ENCODE results near the gene OR8H2. TPM values are rescaled to one million over a fixed set of nuclear protein-coding genes. Genes with fewer than 3 reads are reported as not detected.
"Not testable (repeated sequence)": the region's sequence is repeated elsewhere in the genome, so short reads cannot be mapped to it uniquely, and the experiment has no call there.

Gene OR8H2
- total RNA-seq (2014; rRNA removed; shearing (Covaris generic)) = not detected in 2 replicates

DNA sequence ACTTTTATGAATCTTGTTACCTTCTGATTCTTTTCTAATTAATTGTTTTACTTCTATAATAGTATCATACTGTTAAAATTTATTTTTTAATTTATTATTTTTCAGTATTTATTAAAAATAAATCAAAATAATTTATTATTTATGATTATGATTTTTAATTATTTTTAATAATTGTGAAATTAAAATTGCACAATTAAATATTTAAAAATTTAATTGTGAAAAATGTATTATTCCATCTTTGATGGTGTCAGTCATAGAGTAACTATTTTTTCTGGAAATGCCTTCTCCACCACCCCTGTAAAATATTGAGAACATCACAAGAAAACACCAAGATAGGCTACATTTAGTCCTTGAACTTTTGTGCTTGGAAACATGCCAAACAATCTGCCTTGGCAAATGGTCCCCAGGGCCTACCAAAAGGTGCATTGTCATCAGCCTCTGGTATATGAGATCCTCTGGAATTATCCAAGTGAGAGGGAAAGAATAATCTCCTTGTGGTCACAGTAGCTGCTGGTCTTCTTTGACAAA lies at the start of gene OR8H2:
OR8H2 (plus strand) TSS at position 478 of the 528 bp plus-strand sequence. CDS start 1,356 bp downstream, outside the sequence.
- no peak for DNase-seq (ENCODE audit: low spot score)

- DNase-seq (ENCODE audit: low spot score) = not testable (repeated sequence)
These were observed 47.1 kb upstream of the OR8H2 start for GRCh38 chr11:56056366-56056765.

GRCh38 chr11:56057661-56058237 lies 45.7 kb upstream of the OR8H2 start:
- not testable (repeated sequence) for DNase-seq (ENCODE audit: low spot score)

DNA sequence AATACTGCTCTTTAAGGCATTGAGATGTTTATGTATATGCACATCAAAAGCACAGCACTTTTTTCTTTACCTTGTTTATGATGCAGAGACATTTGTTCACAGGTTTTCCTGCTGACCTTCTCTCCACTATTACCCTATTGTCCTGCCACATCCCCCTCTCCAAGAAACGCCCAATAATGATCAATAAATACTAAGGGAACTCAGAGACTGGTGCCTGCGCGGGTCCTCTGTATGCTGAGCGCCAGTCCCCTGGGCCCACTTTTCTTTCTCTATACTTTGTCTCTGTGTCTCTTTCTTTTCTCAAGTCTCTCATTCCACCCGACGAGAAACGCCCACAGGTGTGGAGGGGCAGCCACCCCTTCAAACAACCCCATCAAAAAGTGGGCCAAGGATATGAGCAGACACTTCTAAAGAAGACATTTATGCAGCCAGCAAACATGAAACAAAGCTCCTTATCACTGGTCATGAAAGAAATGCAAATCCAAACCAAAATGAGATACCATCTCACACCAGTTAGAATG lies 45.2 kb upstream of the OR8H2 start:
- DNase-seq (ENCODE audit: low spot score) = not testable (repeated sequence)

DNA sequence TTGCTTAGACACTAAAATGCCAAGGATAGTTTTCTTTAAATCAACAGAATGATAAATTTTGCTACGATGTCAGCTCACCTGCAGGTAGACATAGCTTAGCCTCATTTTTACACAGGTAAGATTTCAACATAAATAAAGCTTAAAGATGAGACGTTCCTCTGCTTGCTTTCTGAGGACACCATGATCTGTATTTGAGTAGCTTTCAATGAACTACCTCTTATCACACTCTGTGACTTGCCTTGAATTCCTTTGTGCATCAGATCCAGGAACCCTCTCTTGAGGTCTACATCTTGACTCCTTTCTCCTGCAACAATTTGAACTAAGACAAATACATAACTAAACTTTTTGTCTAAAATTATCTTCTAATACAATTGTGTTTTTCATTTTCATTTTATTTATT lies 36.5 kb upstream of the OR8H2 start:
- no peak for DNase-seq (ENCODE audit: low spot score)

DNA sequence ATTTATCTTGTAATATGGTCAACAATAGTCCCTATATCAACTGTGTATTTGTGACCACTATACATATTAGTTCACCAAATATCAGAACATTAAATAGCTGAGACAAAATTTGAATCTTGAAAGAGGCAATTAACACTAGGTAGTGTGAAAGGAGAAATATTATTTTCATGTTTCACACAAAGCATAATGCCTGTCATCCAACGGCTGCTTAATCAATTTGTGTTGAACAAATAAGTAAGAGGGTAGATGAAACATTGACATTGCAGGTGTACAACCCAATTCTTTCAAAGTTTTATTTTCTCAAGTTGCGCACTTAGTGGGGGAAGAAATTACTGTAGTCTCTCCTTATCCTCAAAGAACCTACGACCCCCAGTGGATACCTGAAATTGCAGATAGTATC lies 13.8 kb upstream of the OR8H2 start:
- peak; percentile 7 for DNase-seq (ENCODE audit: low spot score)

- no peak for DNase-seq (ENCODE audit: low spot score)
These were observed 10.5 kb upstream of the OR8H2 start, which contains the start of gene OR8I2 for GRCh38 chr11:56093008-56093407. OR8I2 (plus strand) TSS chr11:56093308; CDS start chr11:56093308, 0 bp downstream.

DNA sequence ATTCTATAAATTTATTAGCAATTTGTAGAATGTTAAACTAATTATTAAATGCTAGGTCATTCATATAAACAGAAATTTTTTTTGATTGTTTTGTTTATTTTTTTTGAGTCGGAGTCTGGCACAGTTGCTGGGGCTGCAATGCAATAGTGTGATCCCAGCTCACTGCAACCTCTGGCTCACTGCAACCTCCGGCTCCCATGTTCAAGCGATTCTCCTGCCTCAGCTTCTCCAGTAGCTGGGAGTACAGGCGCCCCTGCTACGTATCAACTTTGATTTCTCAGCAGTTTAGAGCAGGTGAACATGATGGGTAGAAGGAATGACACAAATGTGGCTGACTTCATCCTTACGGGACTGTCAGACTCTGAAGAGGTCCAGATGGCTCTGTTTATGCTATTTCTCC lies 18.6 kb downstream of the OR8H2 start, which contains the start of gene OR8H3:
OR8H3 (plus strand) TSS at position 301 of the 400 bp plus-strand sequence; CDS start at position 301, 0 bp downstream.
- no peak for DNase-seq (ENCODE audit: low spot score)

DNA sequence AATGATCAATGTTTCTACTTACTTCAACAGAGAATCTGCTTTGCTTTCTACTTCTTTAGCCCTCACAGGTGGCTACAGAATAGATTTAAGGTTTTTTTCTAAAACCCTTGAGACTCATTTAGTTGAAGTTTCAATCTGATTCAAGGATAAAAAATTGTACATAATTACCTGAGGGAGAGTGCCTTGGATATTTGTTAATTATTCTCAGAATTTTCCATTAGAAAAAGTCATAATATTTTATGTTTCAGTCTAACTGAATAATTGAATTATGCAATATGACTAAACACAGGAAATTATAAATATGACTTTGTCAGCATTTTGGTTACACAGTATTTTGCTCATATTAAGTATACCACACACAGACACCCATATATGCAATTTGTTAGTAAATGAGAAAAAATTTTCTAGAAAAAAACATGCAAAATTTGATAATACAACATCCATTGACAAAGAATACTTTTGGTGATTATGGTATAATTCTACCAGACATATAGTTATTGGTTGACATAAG lies 36.7 kb downstream of the OR8H2 start, which contains the start of gene OR8J3:
OR8J3 (minus strand) TSS at position 51 of the 511 bp plus-strand sequence. CDS start 2,483 bp downstream, outside the sequence.
- no peak for DNase-seq (ENCODE audit: low spot score)

GRCh38 chr11:56143681-56144080 lies 40.2 kb downstream of the OR8H2 start:
- DNase-seq (ENCODE audit: low spot score) = not testable (repeated sequence)

GRCh38 chr11:56151376-56151775 lies 47.9 kb downstream of the OR8H2 start:
- DNase-seq (ENCODE audit: low spot score) = no peak

- no peak for DNase-seq (ENCODE audit: low spot score)
These were observed 48.8 kb downstream of the OR8H2 start for GRCh38 chr11:56152333-56152732.

Small RNA genes within 50 kb of the gene (small RNA-seq; reads per million reads assigned to genes)
- gene OR8I4P = not detected

Other genes with a start within 250 kb of the OR8H2 start
- not detected in 2 replicates for gene TRIM51, start 220.4 kb upstream of the OR8H2 start, total RNA-seq (2014; rRNA removed; shearing (Covaris generic))
- gene OR5W2, start 189.1 kb upstream of the OR8H2 start, total RNA-seq (2014; rRNA removed; shearing (Covaris generic)) = not detected in 2 replicates
- gene OR5I1, start 167.3 kb upstream of the OR8H2 start, total RNA-seq (2014; rRNA removed; shearing (Covaris generic)) = not detected in 2 replicates
- gene OR10AG1, start 133.7 kb upstream of the OR8H2 start, total RNA-seq (2014; rRNA removed; shearing (Covaris generic)) = not detected in 2 replicates
- not detected in 2 replicates for gene OR5F1, start 109.1 kb upstream of the OR8H2 start, total RNA-seq (2014; rRNA removed; shearing (Covaris generic))
- not detected in 2 replicates for gene OR5AS1, start 76.0 kb upstream of the OR8H2 start, total RNA-seq (2014; rRNA removed; shearing (Covaris generic))
- not detected in 2 replicates for gene OR8I2, start 10.4 kb upstream of the OR8H2 start, total RNA-seq (2014; rRNA removed; shearing (Covaris generic))
- not detected in 2 replicates for gene OR8H3, start 18.7 kb downstream of the OR8H2 start, total RNA-seq (2014; rRNA removed; shearing (Covaris generic))
- not detected in 2 replicates for gene OR8J3, start 36.5 kb downstream of the OR8H2 start, total RNA-seq (2014; rRNA removed; shearing (Covaris generic))
- not detected in 2 replicates for gene OR8K5, start 56.6 kb downstream of the OR8H2 start, total RNA-seq (2014; rRNA removed; shearing (Covaris generic))
- gene OR5J2, start 72.9 kb downstream of the OR8H2 start, total RNA-seq (2014; rRNA removed; shearing (Covaris generic)) = not detected in 2 replicates
- not detected in 2 replicates for gene OR5T2, start 130.6 kb downstream of the OR8H2 start, total RNA-seq (2014; rRNA removed; shearing (Covaris generic))
- not detected in 2 replicates for gene OR5T3, start 148.6 kb downstream of the OR8H2 start, total RNA-seq (2014; rRNA removed; shearing (Covaris generic))
- gene OR5T1, start 170.5 kb downstream of the OR8H2 start, total RNA-seq (2014; rRNA removed; shearing (Covaris generic)) = not detected in 2 replicates
- not detected in 2 replicates for gene OR8H1, start 188.6 kb downstream of the OR8H2 start, total RNA-seq (2014; rRNA removed; shearing (Covaris generic))
- gene OR8K3, start 211.5 kb downstream of the OR8H2 start, total RNA-seq (2014; rRNA removed; shearing (Covaris generic)) = not detected in 2 replicates
- gene OR8K1, start 242.4 kb downstream of the OR8H2 start, total RNA-seq (2014; rRNA removed; shearing (Covaris generic)) = not detected in 2 replicates

All from HT-29 (cell line).